Stimulated activated CD4-positive, alpha-beta T cell treated with anti-CD3 and anti-CD28 coated beads, TNF-alpha, amount 100 ng/mL, for 24 hours (primary cell): Measurements from ENCODE around the gene WDFY2.
"Not testable (repeated sequence)": the region's sequence is repeated elsewhere in the genome, so short reads cannot be mapped to it uniquely, and the experiment has no call there.

Source experiments
- DNase-seq, 3 experiments: peaks; one replicate each; pipeline ENCODE4 v3.0.0-alpha.2; 2020; ENCODE audit warnings: low read depth in 3 of 3

The WDFY2 gene

DNA sequence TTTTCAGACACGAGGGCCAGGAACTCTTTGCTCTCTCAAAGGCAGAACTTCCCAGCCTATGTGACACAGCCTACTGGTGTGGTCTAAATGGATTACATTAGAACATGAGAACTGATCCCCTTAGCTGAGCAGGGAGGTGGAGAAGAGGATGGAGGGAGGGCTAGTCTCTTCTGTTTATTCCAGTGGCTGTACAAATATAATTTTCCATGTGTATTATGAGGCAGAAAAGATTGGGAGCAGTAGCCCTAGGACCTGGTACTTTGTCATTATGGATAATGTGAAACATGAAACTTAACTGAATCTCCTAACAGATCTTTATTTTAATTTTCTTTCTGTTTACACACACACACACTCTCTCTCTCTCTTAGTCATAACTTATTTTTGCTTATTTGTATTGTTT lies 82.1 kb downstream of the WDFY2 start:
- no peak for DNase-seq

DNA sequence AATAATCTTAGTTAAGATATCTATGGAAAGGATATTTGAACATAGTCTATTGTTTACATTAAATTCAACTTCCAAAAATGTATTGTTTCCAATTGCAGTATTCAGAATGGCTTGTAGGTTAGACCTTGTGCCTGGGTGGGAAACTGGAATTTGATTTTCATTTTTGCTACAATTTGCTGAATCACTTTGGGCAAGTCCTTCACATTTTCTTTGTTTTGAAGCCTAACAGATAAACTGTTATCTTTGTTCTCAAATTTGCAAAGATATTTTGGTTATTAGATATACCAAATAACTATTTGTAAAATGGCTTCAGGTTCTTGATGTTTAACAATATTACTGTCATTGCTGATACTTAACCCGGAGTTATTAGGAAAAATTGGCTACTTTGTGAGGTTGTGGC lies 82.6 kb downstream of the WDFY2 start:
- no peak for DNase-seq

DNA sequence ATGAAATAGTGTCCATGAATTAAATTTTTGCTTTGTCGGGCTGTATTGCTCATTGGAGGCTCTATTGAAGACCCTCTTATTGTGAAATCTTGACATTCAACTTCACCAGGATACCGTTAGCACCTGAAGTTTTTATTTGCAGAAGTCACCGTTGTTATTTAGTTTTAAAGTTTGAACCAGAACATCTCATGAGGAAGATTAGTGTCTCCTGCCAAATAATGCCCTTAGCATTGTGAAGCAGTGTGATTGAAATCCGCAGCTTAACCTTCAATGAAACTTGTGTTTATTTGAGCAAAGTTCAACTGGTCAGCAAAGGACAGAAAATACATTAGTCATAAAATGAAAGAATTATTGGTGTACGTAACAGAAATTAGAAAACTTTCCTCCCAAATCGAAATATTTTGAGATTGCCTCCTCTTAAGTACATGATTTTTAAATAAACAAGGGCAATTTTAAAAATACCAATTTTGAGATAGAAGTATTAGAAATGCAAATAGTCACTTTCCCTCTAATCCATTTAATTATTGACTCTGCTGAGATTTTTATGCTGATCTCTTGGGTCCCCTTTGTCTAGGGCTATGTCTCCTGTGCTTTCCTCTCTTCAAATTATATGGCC lies 84.4 kb downstream of the WDFY2 start:
- no peak for DNase-seq

DNA sequence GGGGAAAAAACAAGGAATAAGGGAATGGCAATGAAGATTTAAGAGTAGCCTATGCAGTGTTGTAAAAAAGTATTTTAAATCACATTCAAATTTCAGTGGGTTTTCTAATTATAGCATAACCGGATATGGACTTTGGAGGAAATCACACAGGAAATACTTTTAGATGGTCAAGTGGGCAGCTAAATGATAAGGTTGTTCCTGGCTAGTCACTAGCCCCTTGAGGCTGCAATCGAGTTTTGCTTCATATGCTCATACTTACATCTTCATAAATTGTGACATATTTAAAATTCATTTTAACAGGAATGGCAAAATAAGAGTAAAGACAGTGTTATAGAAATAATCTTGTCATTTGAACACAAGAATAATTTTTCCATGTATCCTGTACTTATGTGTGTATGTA lies 88.9 kb downstream of the WDFY2 start:
- DNase-seq: no peak

DNA sequence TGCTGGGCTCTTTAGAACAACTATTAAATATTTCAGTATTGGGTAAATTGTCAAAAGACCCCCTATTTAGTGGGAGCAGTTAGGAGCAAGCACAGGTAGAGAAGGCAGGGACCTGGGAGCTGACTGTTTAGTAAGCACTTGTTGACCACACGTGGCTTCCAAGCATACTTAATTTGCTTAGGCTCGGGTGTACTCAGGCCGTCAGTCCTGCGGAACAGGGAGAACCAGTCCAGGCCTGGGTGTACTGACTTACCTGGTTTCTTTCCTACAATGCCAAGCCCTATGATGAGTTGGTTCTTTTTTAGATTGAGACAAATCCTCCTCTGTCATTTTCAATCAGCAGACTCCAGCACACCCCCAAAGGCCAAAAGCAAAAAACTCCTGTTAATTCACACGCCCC lies 90.0 kb downstream of the WDFY2 start:
- DNase-seq: no peak

DNA sequence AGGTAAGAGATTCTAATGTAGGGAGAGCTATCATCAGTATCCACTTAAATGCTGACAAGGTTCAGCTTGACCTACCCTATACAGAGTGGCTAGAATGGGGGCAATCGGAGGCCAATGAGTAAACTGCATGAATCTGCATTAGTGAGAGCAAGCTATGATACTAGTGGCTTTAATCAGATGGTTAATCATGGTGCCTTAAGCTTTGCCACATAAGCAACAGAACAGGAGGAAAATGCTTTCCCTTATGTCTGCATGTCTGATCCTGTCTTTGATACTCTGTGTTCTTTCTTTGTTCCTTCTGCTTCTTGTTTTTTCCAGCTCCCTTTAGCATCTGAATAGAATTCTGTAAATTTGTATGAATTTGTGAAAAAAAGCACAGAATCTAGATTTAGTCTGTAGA lies 91.1 kb downstream of the WDFY2 start:
- DNase-seq: no peak

DNA sequence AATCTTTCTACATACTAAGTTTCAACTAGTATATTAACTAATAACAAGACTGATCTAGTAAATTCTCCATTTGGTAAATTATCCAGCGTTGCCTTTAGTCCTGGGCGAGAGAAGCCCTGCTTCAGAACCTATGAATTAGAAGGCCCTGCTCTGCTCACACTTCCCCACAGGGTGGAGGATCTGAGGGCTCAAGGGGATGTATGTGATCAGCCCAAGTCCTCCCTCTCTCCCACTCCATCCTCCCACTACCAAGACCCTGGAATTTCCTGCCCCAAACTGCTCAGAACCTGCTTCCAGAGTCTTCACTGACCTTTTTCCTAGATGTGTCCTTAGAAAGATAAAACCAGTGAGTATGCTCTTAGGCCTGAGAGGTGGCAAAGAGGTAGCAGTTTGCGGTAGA lies 91.6 kb downstream of the WDFY2 start:
- DNase-seq: no peak

DNA sequence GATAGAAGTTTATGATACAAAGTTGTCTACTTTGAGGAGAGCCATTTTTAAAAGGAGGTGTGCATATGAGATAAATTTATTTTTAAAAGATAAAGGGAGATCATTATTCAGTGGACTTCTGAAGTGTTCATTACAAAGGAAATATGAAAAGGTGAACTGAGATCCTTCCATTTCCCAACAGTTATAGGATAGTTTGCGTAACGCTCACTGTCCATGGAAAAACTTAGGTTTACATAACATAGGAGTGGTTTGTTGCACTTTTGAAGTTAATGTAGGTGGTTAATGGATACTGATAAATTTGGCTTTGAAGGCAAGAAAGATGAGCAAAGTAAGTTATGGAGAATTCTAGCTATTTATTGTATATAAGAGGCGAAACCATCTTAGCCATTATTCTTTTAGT lies 92.5 kb downstream of the WDFY2 start:
- DNase-seq: no peak

DNA sequence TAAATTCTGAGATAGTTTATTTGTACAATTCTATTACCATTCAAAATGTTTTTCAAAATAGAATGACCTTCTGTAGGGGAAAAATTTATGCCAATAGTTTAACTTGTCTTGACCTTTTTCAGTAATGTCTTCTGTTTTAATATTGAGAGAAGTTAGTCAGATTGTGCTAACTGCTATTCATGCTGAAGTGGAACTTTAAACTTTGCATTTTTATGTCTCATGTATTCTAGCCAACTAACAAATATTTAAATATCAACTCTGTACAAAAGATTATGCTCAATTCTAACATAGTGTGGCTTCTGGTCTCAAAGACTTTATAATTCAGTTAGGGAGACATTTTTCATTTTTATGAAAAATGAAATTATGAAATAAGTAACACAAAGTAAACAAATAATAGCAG lies 94.2 kb downstream of the WDFY2 start:
- no peak for DNase-seq

DNA sequence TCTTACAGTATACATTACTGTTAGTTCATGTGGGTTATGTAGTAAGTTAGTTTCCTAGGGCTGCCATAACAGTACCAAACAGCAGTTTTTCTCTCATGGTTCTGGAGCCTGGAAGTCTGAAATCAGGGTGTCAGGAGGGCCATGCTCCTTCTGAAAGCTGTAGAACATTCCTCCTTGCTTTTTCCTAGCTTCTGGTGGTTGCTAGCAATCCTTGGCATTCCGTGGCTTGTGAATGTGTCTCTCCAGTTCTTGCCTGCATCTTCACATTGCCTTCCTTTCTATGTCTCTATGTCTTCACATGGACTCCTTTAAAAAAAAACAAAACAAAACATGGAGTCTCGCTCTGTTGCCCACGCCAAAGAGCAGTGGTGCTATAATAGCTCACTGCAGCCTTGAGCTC lies 95.4 kb downstream of the WDFY2 start:
- DNase-seq: no peak

DNA sequence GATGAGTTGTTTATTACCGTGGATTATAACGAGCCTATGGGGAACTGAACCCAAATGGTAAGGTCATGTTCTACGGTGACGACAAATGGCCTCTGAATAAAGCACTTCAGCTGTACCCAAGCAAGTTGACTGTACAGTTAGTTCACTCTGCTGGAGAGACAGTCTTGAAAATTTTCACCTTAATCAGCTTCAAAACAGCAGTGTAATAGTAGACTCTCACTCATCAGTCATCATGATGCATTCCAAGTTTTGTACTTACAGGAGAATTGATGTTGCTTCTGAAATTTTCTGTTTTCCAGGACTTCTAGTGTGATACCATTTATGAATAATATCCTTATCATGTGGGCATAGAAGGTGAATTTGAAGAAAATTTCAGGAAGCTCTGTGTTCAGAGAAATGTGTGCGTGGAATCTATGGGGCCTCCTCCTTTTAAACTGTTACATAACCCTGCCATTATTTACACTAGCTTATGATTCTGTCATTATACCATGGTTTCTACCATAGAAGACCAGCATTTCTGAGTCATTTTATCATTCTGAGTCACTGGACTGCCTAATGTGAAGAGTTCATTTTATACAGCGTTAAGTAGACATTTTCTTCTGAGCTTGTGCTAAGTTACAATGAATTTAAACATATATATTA lies 96.9 kb downstream of the WDFY2 start:
- no peak for DNase-seq

DNA sequence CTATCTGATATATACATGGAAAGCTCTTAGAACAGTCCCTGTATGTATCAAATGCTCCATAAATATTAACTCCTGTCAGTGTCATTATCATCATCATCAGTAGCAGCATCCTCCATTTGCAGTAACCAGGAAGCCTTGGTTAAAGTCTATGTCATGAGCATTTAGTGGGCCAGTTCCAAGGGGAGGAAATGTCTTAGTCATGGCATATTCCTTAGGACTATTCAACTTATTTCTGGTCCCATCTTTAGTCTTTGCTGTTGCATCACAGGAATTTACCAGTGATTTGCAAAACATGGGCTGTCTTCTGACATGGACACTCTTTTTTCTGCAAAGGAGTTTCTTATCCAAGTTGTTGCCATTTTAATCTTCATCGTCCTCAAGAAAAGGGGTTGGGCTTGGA lies 98.4 kb downstream of the WDFY2 start:
- no peak for DNase-seq

DNA sequence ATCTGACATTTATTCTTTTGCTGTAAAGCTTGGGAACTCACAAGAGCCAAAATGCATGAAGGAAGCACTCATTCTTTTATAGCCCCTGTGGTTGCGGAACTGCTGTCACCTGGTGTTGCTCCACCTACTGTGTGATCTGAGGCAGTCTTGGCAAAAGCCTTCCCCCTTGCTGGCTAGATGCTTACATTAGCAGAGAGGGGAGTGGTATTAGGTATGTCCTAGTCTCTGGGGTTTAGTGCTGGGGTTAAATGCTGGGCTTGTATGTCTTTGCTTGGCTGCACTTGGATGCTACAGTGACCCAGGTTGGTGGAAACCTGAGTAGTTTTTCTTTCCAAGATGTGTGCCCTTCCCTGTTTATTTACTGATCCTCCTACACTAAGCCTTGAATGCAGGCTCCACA lies 99.3 kb downstream of the WDFY2 start:
- no peak for DNase-seq

DNA sequence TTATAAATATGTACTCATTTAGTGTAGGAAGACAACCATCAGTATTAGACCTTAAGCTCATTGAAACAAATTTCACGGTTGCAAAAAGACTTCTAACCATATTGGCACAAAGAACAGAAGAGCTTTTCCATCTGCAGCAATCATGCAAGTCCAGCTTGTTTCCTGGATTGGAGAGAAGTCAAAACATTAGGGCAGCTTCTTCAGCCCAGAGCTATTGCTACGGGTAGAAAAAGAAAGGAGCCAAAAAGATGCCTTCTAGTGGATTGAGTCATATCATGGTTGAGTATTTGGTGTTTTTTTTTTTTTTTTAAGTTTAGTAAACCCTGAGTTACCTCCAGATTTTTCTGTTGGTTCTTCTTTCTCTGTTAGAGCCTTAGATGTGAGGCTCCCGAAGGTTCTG lies 99.8 kb downstream of the WDFY2 start:
- DNase-seq: no peak

DNA sequence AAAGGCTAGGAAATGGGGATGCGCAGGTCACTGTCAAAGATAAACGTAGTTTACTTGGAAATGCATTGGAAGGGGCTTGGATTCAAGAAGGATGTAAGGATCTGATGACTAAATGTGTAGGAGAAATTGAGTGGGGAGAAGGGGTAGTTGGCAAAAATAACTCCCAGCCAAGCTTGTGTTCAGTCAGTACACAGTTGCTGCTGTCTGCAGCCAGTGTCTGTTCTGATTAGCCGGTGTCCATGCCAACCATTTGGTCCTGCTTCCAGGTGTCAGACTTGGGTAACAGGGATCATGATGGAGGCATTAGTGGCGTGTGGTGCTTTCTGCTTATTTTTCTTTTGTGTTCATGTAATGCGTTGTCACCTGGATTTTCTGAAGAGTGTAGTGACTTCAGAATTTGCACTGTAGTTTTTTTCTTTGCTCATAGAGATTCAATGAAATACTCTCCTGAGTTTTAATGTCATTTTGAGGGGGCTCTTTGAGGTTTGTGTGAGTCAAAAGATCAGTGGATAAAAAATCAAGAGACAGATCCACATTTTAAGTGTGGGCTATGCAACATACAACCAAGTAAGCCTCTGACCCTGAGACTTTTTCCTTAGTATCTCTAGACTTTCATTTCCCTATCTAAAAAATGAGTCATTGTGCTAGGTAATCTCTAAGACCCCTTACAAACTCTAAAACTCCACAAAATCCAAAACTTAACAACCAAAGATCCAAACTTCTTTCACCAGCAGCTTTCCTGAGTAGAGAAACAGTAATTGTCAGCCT lies 103.9 kb downstream of the WDFY2 start:
- DNase-seq: no peak

DNA sequence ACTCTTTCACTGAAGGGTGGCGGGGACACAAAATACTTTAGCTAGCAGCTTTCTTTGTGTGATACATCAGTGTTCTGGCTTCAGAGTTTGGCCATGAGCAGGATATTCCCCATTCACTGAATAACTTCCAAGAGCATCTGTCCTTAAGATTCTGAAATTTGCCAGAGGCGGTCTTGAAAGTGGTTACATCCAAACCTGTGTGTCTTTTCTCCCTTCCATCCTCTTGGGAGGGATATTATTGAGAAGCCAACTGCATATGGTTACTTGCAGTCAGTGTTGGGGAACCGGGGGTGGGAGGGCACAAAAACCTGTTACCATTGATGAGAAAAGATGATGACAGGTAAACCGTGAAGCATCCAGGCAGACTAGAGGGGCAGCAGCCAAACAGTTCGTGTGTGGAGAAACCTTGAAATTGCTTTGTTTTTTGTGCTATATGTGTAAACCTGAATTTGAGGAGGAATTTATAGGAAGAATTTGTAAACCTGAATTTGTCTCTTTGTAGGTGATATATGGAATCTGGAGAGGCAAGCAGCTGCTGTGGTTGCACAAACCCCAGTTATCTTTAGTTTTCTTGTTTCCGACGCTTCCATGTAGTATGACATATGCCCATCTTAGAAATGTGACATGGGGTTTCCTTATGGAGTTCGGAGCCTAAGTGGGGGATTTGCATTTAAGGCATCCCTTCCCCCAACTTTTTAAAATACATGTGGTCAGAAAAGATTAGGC lies 104.8 kb downstream of the WDFY2 start:
- DNase-seq: no peak

DNA sequence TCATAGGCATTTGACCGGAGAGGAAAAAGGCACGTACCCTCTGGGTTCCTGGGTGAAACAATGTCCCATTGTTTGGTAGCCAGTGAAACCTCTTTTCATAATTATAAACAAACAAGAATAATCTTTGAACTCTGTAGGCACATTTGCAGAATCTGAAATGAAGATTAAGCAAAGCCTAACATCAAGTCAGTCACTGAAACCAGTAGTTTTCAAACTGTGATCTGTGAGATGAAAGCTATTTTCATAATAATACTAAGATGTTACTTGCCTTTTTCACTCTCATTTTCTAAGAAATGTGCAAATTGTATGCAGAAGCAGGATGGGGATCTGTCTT lies 105.4 kb downstream of the WDFY2 start:
- no peak for DNase-seq

DNA sequence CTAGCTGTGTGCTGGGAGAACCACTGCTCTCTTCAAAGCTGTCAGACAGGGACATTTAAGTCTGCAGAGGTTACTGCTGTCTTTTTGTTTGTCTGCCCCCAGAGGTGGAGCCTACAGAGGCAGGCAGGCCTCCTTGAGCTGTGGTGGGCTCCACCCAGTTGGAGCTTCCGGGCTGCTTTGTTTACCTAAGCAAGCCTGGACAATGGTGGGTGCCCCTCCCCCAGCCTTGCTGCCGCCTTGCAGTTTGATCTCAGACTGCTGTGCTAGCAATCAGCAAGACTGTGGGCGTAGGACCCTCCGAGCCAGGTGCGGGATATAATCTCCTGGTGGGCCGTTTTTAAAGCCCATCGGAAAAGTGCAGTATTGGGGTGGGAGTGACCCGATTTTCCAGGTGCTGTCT lies 111.4 kb downstream of the WDFY2 start:
- DNase-seq: not testable (repeated sequence)

DNA sequence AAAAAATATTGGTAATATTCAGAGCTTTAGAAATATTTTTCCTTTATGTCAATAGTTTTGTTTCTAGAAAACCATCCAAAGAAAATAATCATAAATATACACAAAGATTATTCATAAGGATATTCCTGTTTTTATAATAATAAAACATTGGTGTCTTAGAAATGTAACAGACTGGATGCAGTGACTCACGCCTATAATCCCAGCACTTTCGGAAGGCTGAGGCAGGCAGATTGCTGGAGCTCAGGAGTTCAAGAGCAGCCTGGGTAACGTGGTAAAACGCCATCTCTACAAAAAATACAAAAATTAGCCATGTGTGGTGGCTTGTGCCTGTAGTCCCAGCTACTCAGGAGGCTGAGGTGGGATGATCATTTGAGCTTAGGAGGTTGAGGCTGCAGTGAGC lies 112.9 kb downstream of the WDFY2 start:
- no peak for DNase-seq

DNA sequence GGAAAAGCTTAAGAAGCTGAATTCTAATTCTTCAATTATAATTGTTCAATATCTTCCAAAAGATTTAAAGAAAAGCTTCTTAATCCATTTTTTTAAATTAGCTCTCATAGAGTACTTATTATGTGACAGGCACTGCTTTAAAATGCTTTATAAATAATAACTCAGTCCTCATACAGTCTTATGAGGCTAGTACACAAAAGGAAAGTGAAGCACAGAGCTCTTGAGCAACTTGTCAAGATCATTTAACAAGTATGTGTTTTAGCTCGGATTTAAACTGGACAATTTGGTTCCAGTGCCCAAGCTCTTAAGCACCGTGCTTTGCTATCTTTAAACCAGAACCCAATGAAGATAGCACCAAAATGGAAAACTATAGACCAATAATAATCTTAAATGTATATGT lies 113.6 kb downstream of the WDFY2 start:
- no peak for DNase-seq

DNA sequence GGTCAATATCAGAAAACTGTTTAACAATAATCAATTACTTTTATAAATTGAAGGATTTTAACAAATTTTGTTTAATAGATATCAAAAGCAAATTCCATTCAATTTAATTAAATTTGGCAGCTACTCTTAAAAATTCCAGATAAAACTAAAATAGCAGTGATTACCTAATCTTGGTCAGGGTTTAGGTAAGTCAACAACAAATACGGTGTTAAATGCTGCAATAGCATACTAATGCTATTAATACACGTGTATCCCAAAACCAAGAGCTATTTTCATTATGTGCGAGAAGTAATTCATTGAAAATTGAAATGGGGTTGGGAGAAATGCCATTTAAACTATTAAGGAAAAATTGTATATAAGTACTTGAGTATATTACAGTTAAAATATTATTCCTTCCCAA lies 114.1 kb downstream of the WDFY2 start:
- no peak for DNase-seq

DNA sequence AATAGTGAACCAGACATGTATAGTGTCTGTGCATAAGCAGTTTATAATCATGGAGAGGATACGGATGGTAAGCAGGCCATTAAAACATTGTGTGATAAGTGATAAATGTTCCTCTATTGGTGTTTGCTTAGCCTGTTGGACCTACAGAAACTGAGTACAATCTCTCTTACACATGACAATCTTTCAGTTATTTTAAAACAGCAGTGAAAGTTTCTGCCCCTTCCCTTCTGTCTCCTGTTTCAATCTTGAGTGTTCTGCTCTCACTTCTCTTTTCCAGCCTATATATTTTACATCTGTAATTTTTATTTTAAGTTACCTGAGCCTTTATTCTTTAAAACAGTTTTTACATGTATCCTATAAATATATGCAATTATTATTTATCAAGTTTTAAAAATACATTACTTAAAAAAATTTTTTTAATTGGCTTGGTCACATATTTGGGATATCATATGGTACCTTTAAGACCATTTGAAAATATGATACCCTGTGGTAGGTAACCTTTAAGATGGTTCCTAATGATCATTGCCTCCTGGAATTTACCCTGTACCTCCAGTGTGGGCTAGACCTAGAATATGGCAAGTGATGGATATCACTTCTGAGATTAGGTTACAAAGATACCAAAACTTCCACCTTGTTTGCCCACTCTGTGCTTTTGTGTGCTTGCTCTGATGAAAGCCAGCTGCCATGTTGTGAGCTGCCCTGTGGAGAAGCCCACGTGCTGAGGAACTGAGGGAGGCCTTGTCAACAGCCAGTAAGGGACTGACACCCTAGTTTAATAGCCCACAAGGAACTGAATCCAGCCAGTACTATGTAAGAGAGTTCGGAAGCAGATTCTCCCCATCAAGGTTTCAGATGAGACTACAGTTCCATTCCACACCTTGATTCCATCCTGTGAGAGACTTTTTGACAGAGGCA lies 120.4 kb downstream of the WDFY2 start:
- DNase-seq: no peak
